Stimulated activated CD8-positive, alpha-beta memory T cell treated with anti-CD3 and anti-CD28 coated beads, Interleukin-7, amount 100 ng/mL, for 24 hours (primary cell): ENCODE results near the gene TNRC18.
"Not testable (repeated sequence)": the region's sequence is repeated elsewhere in the genome, so short reads cannot be mapped to it uniquely, and the experiment has no call there.

Experiments used
- DNase-seq: peaks from one replicate; pipeline ENCODE4 v3.0.0-alpha.2; 2020; ENCODE audit warnings: low read depth

TNRC18 gene

GRCh38 chr7:5291301-5291700 is 132.3 kb downstream of the TNRC18 start:
- no peak for DNase-seq

- DNase-seq, result no peak
These were observed 134.3 kb downstream of the TNRC18 start for GRCh38 chr7:5289355-5289754.

DNA sequence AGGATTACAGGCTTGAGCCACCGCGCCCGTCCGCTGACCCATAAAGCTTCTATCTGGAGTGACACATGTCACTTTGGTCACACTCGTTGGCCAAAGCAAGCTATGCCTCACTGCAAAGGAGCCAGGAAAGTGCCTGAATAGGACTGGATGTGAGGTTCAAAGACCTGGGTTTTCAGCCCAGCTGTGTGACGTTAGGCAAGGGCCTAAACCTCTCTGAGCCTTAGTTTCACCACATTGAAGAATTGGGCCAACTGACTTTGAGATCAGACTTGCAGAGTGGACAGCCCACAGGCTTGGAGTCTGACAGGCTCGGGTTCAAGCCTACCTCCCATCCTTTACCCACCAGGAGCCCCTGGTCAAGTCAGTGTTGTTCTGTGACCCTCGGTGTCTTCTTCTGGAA is 135.1 kb downstream of the TNRC18 start:
- not testable (repeated sequence) for DNase-seq

DNA sequence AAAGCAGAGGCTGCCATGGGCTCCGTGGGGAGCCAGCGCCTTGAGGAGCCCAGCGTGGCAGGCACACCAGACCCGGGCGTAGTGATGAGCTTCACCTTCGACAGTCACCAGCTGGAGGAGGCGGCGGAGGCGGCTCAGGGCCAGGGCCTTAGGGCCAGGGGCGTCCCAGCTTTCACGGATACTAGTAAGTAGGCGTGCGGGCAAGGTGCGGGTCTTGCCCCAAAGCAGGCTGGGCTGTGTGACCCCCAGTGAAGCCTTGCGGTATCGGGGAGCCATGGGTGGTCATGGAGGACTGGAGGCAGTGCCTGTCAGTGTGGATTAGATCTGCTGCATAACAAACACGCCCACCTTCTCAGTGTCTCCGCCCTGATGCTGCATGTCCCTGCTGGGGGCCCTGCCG is 135.8 kb downstream of the TNRC18 start:
- DNase-seq, result no peak

DNA sequence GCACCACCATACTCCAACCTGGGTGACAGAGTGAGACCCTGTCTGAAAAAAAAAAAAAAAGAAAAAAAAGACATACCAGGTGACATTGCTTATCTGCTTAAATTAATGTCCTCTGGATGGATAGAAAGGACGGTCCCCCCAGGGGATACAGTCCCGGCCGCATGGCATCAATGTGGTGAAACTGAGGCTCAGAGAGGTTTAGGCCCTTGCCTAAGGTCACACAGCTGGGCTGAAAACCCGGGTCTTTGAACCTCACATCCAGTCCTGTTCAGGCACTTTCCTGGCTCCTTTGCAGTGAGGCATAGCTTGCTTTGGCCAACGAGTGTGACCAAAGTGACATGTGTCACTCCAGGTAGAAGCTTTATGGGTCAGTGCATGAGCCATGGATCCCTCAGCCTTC is 136.3 kb downstream of the TNRC18 start:
- DNase-seq, result not testable (repeated sequence)

DNA sequence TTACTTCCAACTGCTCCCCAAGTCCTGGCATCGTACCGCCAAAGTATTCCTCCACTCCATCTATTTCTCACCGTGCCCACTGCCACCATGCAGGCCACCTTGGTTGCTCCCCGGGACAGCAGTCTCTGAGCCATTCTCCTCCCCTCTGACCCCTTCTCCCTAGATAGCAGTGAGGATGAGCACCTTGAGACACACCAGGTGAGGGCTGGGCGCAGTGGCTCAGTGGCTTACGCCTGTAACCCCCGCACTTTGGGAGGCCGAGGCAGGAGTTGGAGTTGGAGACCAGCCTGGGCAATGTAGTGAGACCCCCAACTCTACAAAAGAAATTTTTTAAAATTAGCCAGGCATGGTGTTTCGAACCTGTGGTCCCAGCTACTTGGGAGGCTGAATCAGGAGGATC is 136.7 kb downstream of the TNRC18 start:
- no peak for DNase-seq

- no peak for DNase-seq
These were observed 139.0 kb downstream of the TNRC18 start for GRCh38 chr7:5284304-5285281.

- DNase-seq, result no peak
These were observed 140.0 kb downstream of the TNRC18 start for GRCh38 chr7:5283421-5284303.

DNA sequence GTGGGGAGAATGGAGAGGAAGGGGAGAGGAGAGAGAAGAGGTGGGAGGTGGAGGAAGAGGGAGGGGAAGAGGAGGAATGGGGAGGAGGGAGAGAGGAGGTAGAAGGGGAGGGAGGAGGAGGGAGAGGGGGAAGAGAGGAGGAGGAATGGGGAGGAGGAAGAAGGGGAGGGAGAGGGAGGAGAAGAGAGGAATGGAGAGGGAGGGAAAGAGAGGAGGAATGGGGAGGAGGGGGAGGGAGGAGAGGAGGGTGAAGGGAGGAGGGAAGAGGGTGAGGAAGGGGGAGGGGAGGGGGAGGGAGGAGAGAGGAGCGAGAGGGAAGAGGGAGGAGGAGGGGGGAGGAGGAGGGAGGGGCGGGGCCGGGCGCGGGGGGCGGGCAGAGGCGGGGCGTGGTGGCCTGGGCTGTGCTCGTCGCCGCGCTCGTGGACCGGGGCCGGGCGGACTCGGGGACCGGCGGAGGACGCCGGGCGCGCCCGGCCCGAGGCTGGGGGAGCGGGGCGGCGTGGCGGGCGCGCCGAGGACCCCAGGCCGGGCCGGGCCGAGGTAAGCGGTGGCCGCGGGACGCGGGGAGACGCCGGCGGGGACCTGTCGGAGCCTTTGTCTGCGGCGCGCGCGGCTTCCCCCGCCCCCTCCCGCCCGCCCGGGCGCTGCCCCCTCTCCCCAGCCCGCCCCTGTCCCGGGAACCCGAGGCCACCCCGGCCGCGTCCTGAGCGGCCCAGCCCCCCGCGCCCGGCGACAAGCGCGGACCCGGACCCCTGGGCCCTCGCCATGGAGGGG is 140.9 kb downstream of the TNRC18 start, which contains the start of gene SLC29A4:
Gene SLC29A4, plus strand, starts transcription at position 401 of the 774 bp plus-strand sequence. CDS start 4,874 bp downstream, outside the sequence.
- DNase-seq, result no peak

GRCh38 chr7:5281598-5282500 is 141.8 kb downstream of the TNRC18 start:
- DNase-seq, result not testable (repeated sequence)

DNA sequence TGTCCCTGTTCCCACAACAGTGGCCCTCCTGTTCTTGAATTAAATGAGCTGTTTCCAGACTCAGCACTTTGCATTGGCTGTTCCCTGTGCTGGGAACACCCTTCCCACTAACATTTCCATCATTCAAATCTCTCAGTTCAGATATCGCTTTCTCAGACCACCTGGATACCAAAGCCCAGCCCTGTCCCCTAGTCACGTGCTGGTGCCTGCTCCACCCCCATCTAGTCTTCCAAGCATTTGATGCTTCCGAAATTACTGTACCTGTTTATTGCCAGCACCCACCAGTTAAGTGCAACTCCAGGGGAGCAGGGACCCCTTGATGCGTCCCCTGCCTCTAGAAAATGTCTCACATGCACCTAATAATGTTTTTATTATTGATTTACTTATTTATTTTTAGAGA is 143.9 kb downstream of the TNRC18 start:
- no peak for DNase-seq

- DNase-seq, result no peak
These were observed 144.9 kb downstream of the TNRC18 start for GRCh38 chr7:5278766-5279165.

GRCh38 chr7:5276611-5277010 is 147.0 kb downstream of the TNRC18 start:
- DNase-seq, result no peak

GRCh38 chr7:5276123-5276522 is 147.5 kb downstream of the TNRC18 start:
- DNase-seq, result not testable (repeated sequence)

DNA sequence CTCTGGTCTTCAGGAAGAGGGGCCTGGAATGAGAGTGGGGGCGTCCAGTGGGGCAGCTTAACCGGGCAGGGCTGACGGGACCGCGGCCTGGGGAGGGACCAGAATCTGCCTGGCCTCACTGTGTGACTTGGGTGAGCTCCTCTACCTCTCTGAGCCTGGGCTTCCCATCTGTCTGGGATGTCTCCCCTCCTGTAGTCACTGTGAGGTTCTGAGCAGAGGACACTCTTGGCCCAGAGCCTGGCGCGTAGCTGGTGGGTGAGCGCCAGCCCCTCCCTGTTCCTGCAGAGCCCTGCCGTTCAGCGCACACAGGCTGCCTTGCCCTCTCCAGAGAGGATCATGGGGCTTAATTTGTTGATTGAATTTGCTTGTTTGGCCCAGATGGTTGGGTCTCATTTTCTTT is 148.1 kb downstream of the TNRC18 start:
- not testable (repeated sequence) for DNase-seq

GRCh38 chr7:5274985-5275431 is 148.6 kb downstream of the TNRC18 start:
- not testable (repeated sequence) for DNase-seq

GRCh38 chr7:5274441-5274840 is 149.2 kb downstream of the TNRC18 start:
- DNase-seq, result no peak

- DNase-seq, result not testable (repeated sequence)
These were observed 149.7 kb downstream of the TNRC18 start for GRCh38 chr7:5273831-5274405.

GRCh38 chr7:5270788-5271187 is 152.8 kb downstream of the TNRC18 start:
- no peak for DNase-seq

DNA sequence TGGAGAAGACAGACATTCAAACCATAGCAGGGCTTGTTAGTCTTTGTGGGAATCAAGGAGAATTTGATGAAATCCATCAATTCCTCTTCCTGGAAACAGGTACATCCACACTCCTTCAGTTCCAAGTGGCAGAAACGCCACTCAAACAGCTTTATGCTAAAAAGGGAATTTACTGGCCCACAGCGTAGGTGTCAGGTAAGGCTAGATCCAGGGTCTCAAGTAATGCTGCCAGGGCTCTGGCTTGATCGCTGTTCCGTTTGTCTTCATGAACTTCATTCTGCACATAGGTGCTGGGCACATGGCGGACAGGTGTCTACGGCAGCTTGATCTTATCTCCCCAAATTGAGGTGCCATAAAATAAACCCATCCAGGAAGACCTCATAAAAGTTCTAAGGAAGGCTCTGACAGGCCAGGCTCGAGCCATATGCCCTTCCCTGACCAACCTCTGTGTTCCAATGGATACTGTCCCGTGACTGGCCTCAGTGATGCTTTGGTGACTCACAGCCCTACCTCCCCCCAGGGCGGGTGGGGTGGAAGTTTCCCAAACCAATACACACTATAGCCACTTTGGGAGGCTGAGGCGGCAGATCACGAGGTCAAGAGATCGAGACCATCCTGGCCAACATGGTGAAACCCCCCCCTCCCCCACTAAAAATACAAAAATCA is 153.5 kb downstream of the TNRC18 start:
- DNase-seq, result not testable (repeated sequence)
